HEK293 (cell line): ENCODE data around the gene LDB2.

Source experiments
- CTCF ChIA-PET: fragments of 350-600 bp; formaldehyde crosslinking; extraction: SDS; loops from one replicate; lab custom pipeline; 2021; ENCODE audit warnings: antibody characterized with exemption; lab: Yijun Ruan, JAX
- POLR2A ChIA-PET: fragments of 300-600 bp; formaldehyde crosslinking; extraction: SDS; loops from one replicate; lab custom pipeline; 2020; ENCODE audit warnings: antibody characterized with exemption, inconsistent platforms; lab: Yijun Ruan, JAX
- H3K27ac ChIP-seq: fragments of 200-500 bp; sonication (Bioruptor generic); 2 replicates; pipeline ENCODE4 v1.5.1; 2014; ENCODE audit warnings: low read depth, low read length, control low read depth, inconsistent platforms; ENCODE audit errors: extremely low read depth
- H3K36me3 ChIP-seq, 2 experiments: fragments of 200-500 bp in 1 of 2; sonication (Bioruptor generic) in 1 of 2; 1 replicate in 1 of 2; 2 replicates in 1 of 2; pipeline ENCODE4 v1.5.1; 2014 to 2017; ENCODE audit warnings: inconsistent platforms in 2 of 2, low read length in 2 of 2; ENCODE audit not compliant: control insufficient read depth in 2 of 2, insufficient read depth in 1 of 2
- H3K4me1 ChIP-seq: fragments of 200-500 bp; sonication (Bioruptor generic); 2 replicates; pipeline ENCODE4 v1.5.1; 2014; ENCODE audit warnings: mild to moderate bottlenecking, low read length, inconsistent platforms; ENCODE audit not compliant: control insufficient read depth, insufficient read depth
- H3K4me3 ChIP-seq: 2 replicates; pipeline ENCODE4 v1.5.1; 2011; ENCODE audit warnings: low read depth, mild to moderate bottlenecking, control low read depth, low read length, moderate library complexity
- H3K9me3 ChIP-seq: fragments of 200-500 bp; sonication (Bioruptor generic); 2 replicates; pipeline ENCODE4 v1.5.1; 2014; ENCODE audit warnings: low read depth, low read length, inconsistent platforms; ENCODE audit not compliant: control insufficient read depth, insufficient read depth
- GLIS2 ChIP-seq: fragments of 450-650 bp; formaldehyde crosslinking; IDR thresholded peaks from 2 replicates; pipeline ENCODE4 v1.5.1; 2016; ENCODE audit warnings: missing biosample characterization, missing genetic modification characterization
- HIC1 ChIP-seq: fragments of 450-650 bp; formaldehyde crosslinking; IDR thresholded peaks from 2 replicates; pipeline ENCODE4 v1.5.1; 2016; ENCODE audit warnings: missing biosample characterization, missing genetic modification characterization
- IKZF3 ChIP-seq: fragments of 450-650 bp; IDR thresholded peaks from 2 replicates; pipeline ENCODE4 v1.5.0; 2018; ENCODE audit warnings: missing biosample characterization, mild to moderate bottlenecking, missing genetic modification characterization, moderate library complexity
- PRDM4 ChIP-seq: fragments of 450-650 bp; formaldehyde crosslinking; IDR thresholded peaks from 2 replicates; pipeline ENCODE4 v1.5.1; 2017; ENCODE audit warnings: missing biosample characterization, missing genetic modification characterization
- RBAK ChIP-seq: fragments of 450-650 bp; formaldehyde crosslinking; IDR thresholded peaks from 2 replicates; pipeline ENCODE4 v1.5.1; 2016; ENCODE audit warnings: missing biosample characterization, missing genetic modification characterization
- ZBTB8A ChIP-seq: fragments of 450-650 bp; formaldehyde crosslinking; IDR thresholded peaks from 2 replicates; pipeline ENCODE4 v1.5.1; 2016; ENCODE audit warnings: missing biosample characterization, missing genetic modification characterization
- ZEB2 ChIP-seq: fragments of 450-650 bp; formaldehyde crosslinking; IDR thresholded peaks from 2 replicates; pipeline ENCODE4 v1.5.1; 2016; ENCODE audit warnings: missing biosample characterization, missing genetic modification characterization
- ZNF138 ChIP-seq: fragments of 450-650 bp; formaldehyde crosslinking; IDR thresholded peaks from 2 replicates; pipeline ENCODE4 v1.5.1; 2016; ENCODE audit warnings: missing biosample characterization, missing genetic modification characterization, borderline replicate concordance
- ZNF146 ChIP-seq: fragments of 450-650 bp; formaldehyde crosslinking; IDR thresholded peaks from 2 replicates; pipeline ENCODE4 v1.5.1; 2016; ENCODE audit warnings: missing biosample characterization, missing genetic modification characterization
- ZNF175 ChIP-seq: fragments of 450-650 bp; formaldehyde crosslinking; IDR thresholded peaks from 2 replicates; pipeline ENCODE4 v1.5.1; 2016; ENCODE audit warnings: missing biosample characterization, missing genetic modification characterization
- ZNF354C ChIP-seq: fragments of 450-650 bp; formaldehyde crosslinking; IDR thresholded peaks from 2 replicates; pipeline ENCODE4 v1.5.1; 2016; ENCODE audit warnings: missing biosample characterization, missing genetic modification characterization, low read depth, borderline replicate concordance
- ZNF473 ChIP-seq: fragments of 450-650 bp; formaldehyde crosslinking; IDR thresholded peaks from 2 replicates; pipeline ENCODE4 v1.5.1; 2017; ENCODE audit warnings: missing biosample characterization, missing genetic modification characterization
- ZNF585B ChIP-seq: fragments of 450-650 bp; formaldehyde crosslinking; IDR thresholded peaks from 2 replicates; pipeline ENCODE4 v1.5.1; 2016; ENCODE audit warnings: missing biosample characterization, missing genetic modification characterization
- ZNF626 ChIP-seq: fragments of 450-650 bp; sonication (Bioruptor Pico); formaldehyde crosslinking; IDR thresholded peaks from 2 replicates; pipeline ENCODE4 v1.5.1; 2018; ENCODE audit warnings: missing biosample characterization, missing genetic modification characterization, inconsistent platforms
- ZSCAN23 ChIP-seq: fragments of 450-650 bp; formaldehyde crosslinking; IDR thresholded peaks from 2 replicates; pipeline ENCODE4 v1.5.1; 2016; ENCODE audit warnings: missing biosample characterization, missing genetic modification characterization
- TF ChIP-seq, protein P1 (sequence below): IDR thresholded peaks from 2 replicates; pipeline ENCODE4 v1.6.1; 2011; ENCODE audit warnings: mild to moderate bottlenecking, low read depth, low read length, borderline replicate concordance
- TF ChIP-seq, protein P2 (sequence below): fragments of 450-650 bp; formaldehyde crosslinking; optimal IDR thresholded peaks from 2 replicates; pipeline ENCODE3; 2016; ENCODE audit warnings: missing biosample characterization, mild to moderate bottlenecking, missing genetic modification characterization
- TF ChIP-seq, protein P3 (sequence below): fragments of 450-650 bp; formaldehyde crosslinking; IDR thresholded peaks from 2 replicates; pipeline ENCODE4 v1.5.1; 2016; ENCODE audit warnings: missing biosample characterization, missing genetic modification characterization
- TF ChIP-seq, protein P4 (sequence below): fragments of 450-650 bp; formaldehyde crosslinking; IDR thresholded peaks from 2 replicates; pipeline ENCODE4; 2016; ENCODE audit warnings: missing biosample characterization, missing genetic modification characterization

The LDB2 gene

GRCh38 chr4:16672421-16672820, 226.0 kb downstream of the LDB2 start:
- POLR2A ChIA-PET: no interaction called here
- TF ChIP-seq ZSCAN23 (tag by site-specific recombination): no peak
- TF ChIP-seq, protein P1, sequence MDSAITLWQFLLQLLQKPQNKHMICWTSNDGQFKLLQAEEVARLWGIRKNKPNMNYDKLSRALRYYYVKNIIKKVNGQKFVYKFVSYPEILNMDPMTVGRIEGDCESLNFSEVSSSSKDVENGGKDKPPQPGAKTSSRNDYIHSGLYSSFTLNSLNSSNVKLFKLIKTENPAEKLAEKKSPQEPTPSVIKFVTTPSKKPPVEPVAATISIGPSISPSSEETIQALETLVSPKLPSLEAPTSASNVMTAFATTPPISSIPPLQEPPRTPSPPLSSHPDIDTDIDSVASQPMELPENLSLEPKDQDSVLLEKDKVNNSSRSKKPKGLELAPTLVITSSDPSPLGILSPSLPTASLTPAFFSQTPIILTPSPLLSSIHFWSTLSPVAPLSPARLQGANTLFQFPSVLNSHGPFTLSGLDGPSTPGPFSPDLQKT: no peak
- TF ChIP-seq, protein P2, sequence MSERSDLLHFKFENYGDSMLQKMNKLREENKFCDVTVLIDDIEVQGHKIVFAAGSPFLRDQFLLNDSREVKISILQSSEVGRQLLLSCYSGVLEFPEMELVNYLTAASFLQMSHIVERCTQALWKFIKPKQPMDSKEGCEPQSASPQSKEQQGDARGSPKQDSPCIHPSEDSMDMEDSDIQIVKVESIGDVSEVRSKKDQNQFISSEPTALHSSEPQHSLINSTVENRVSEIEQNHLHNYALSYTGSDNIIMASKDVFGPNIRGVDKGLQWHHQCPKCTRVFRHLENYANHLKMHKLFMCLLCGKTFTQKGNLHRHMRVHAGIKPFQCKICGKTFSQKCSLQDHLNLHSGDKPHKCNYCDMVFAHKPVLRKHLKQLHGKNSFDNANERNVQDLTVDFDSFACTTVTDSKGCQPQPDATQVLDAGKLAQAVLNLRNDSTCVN: no peak
- TF ChIP-seq, all 188 proteins: peak for 0
- Histone ChIP-seq H3K9me3 (no peaks in the 10 kb centered on the region), H3K4me1 (no peaks in the 10 kb centered on the region), H3K27ac (no peak overlapping the region), H3K4me3 (no peak overlapping the region), H3K36me3 (no peaks in the 10 kb centered on the region)
- CTCF ChIA-PET: no interaction called here

- TF ChIP-seq HIC1 (tag by site-specific recombination) (no peak), RBAK (tag by site-specific recombination) (no peak), ZNF626 (tag by site-specific recombination) (no peak), ZEB2 (tag by site-specific recombination) (no peak), ZBTB8A (no peak), ZNF138 (no peak), IKZF3 (tag by site-specific recombination) (no peak), ZNF585B (tag by site-specific recombination) (no peak), GLIS2 (tag by site-specific recombination) (no peak), ZNF146 (no peak), ZNF473 (no peak), PRDM4 (tag by site-specific recombination) (no peak), ZNF354C (tag by site-specific recombination) (no peak), ZNF175 (tag by site-specific recombination) (no peak)
- TF ChIP-seq, protein P3, sequence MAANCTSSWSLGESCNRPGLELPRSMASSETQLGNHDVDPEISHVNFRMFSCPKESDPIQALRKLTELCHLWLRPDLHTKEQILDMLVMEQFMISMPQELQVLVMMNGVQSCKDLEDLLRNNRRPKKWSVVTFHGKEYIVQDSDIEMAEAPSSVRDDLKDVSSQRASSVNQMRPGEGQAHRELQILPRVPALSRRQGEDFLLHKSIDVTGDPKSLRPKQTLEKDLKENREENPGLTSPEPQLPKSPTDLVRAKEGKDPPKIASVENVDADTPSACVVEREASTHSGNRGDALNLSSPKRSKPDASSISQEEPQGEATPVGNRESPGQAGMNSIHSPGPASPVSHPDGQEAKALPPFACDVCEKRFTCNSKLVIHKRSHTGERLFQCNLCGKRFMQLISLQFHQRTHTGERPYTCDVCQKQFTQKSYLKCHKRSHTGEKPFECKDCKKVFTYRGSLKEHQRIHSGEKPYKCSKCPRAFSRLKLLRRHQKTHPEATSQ (tag by site-specific recombination): no peak
- TF ChIP-seq, protein P4, sequence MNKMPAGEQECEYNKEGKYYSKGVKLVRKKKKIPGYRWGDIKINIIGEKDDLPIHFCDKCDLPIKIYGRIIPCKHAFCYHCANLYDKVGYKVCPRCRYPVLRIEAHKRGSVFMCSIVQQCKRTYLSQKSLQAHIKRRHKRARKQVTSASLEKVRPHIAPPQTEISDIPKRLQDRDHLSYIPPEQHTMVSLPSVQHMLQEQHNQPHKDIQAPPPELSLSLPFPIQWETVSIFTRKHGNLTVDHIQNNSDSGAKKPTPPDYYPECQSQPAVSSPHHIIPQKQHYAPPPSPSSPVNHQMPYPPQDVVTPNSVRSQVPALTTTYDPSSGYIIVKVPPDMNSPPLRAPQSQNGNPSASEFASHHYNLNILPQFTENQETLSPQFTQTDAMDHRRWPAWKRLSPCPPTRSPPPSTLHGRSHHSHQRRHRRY (tag by site-specific recombination): no peak
- ChIA-PET CTCF (no interaction called here), POLR2A (no interaction called here)
- H3K4me3 ChIP-seq: no peak overlapping the region
- no peak overlapping the region for H3K27ac ChIP-seq
- H3K4me1 ChIP-seq: no peaks in the 10 kb centered on the region
- H3K9me3 ChIP-seq: no peaks in the 10 kb centered on the region
- H3K36me3 ChIP-seq: no peaks in the 10 kb centered on the region
Measured at GRCh38 chr4:16671741-16672140, 226.7 kb downstream of the LDB2 start.
